Ascending aorta (tissue), 2 donors: ENCODE measurements around the gene FN3K. TPM values are rescaled to one million over a fixed set of nuclear protein-coding genes. Genes with fewer than 3 reads are reported as not detected.
A peak's percentile ranks its signal among the peaks of the same experiment; 100 is the strongest.

Experiments
- DNase-seq, 2 donors: peaks; one replicate each; pipeline ENCODE4 v3.0.0-alpha.2; 2019; ENCODE audit warnings: low spot score in 2 of 2
- H3K27ac ChIP-seq, 2 donors: fragments of 200-600 bp; sonication (generic); one replicate each; pipeline ENCODE4 v1.5.1; 2016 to 2017; ENCODE audit warnings: mild to moderate bottlenecking in 1 of 2
- H3K27me3 ChIP-seq: fragments of 200-600 bp; sonication (generic); one replicate; pipeline ENCODE4 v1.5.1; 2017
- H3K36me3 ChIP-seq, 2 donors: fragments of 200-600 bp; sonication (generic); one replicate each; pipeline ENCODE4 v1.5.1; 2016
- H3K4me1 ChIP-seq, 2 donors: fragments of 200-600 bp; sonication (generic); one replicate each; pipeline ENCODE4 v1.5.1; 2016 to 2017; ENCODE audit warnings: mild to moderate bottlenecking in 1 of 2
- H3K4me3 ChIP-seq, 2 donors: fragments of 200-600 bp; sonication (generic); one replicate each; pipeline ENCODE4 v1.5.1; 2016 to 2017; ENCODE audit warnings: mild to moderate bottlenecking in 1 of 2
- H3K9me3 ChIP-seq, 2 donors: fragments of 200-600 bp; sonication (generic); one replicate each; pipeline ENCODE4 v1.5.1; 2016
- intact Hi-C: fragments of 100-400 bp; cut with DNase I; formaldehyde crosslinking; loops from one replicate; pipeline ENCODE4 v1.15.1; 2023
- total RNA-seq: library from RNA; depleted of rRNA; stranded (reverse); fragments of >200 nt; gene quantifications from one replicate; pipeline ENCODE4 v1.1.0, GENCODE V29; 2016
- TF ChIP-seq, protein P1 (sequence below), 3 experiments: fragments of 200-600 bp in 2 of 3; fragments of 450-650 bp in 1 of 3; sonication (generic) in 2 of 3; IDR thresholded peaks; one replicate each; pipeline ENCODE4 v1.5.1; 2016 to 2019; ENCODE audit warnings: antibody characterized with exemption in 3 of 3, mild to moderate bottlenecking in 1 of 3, moderate library complexity in 1 of 3

Gene FN3K
- total RNA-seq, 1 donor from 2014 or later: 10.5 TPM

- no peaks in the 10 kb centered on the region for H3K9me3 ChIP-seq
- TF ChIP-seq, protein P1, sequence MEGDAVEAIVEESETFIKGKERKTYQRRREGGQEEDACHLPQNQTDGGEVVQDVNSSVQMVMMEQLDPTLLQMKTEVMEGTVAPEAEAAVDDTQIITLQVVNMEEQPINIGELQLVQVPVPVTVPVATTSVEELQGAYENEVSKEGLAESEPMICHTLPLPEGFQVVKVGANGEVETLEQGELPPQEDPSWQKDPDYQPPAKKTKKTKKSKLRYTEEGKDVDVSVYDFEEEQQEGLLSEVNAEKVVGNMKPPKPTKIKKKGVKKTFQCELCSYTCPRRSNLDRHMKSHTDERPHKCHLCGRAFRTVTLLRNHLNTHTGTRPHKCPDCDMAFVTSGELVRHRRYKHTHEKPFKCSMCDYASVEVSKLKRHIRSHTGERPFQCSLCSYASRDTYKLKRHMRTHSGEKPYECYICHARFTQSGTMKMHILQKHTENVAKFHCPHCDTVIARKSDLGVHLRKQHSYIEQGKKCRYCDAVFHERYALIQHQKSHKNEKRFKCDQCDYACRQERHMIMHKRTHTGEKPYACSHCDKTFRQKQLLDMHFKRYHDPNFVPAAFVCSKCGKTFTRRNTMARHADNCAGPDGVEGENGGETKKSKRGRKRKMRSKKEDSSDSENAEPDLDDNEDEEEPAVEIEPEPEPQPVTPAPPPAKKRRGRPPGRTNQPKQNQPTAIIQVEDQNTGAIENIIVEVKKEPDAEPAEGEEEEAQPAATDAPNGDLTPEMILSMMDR (IDR thresholded peaks at IDR 0.05): no peak
- no peaks in the 10 kb centered on the region for H3K27me3 ChIP-seq
- H3K27ac ChIP-seq: no peak overlapping the region
- peaks cover 5 to 8% of the 10 kb centered on the region in 2 donors for H3K4me1 ChIP-seq
- H3K36me3 ChIP-seq: peaks cover 5 to 6% of the 10 kb centered on the region in 2 donors
- no peak overlapping the region for H3K4me3 ChIP-seq
- intact Hi-C loops: loop anchor here (10.0 kb wide), 1 partner anchor 224 kb away; no protein-coding TSS in a partner anchor
- DNase-seq: no peak
Observed at GRCh38 chr17:82790391-82790790, 55.0 kb downstream of the FN3K start.

- intact Hi-C loops: loop anchor here (10.0 kb wide), 1 partner anchor 223 kb away; no protein-coding TSS in a partner anchor
- H3K27ac ChIP-seq: no peak overlapping the region
- H3K36me3 ChIP-seq: peaks cover 5 to 6% of the 10 kb centered on the region in 2 donors
- TF ChIP-seq, protein P1 (IDR thresholded peaks at IDR 0.05): no peak
- H3K4me1 ChIP-seq: peaks cover 5 to 8% of the 10 kb centered on the region in 2 donors
- H3K4me3 ChIP-seq: no peak overlapping the region
- no peaks in the 10 kb centered on the region for H3K9me3 ChIP-seq
- no peaks in the 10 kb centered on the region for H3K27me3 ChIP-seq
- no peak for DNase-seq
Observed at GRCh38 chr17:82791532-82791931, 56.1 kb downstream of the FN3K start.

DNA sequence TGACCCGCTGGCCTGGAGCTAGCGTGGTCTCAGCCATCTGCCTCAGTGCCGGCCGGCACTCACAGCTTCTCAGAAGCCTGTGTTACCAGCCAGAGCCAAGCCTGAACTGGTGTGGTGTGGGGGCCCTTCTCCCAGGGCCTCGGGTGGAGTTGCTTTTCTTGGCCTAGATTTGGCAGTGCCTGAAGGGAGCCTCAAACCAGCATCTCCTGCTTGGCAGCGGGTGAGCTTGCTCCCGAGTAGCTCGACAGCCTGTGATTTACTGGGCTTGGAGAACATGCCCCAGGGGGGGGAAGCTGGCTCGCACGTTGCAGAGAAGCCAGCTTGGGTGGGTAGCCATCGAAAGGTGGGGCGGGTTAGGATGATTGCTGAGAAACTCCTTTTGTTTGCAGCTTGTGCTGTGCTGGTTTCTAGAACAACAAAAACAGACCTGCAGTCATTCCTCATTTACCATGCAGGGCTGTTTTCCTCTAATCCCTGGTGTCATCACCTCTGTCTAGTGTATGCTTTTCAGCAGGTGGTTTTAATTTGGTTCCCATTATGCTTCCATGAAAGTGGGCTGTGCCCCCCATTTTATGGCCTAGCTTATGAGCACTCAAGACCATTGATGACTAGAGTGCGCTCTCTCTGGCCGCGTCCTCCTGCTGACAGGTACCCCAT is 58.7 kb downstream of the FN3K start:
- H3K27me3 ChIP-seq: no peaks in the 10 kb centered on the region
- intact Hi-C loops: loop anchor here (10.0 kb wide), 1 partner anchor 221 kb away; no protein-coding TSS in a partner anchor
- peaks cover 5 to 8% of the 10 kb centered on the region in 2 donors for H3K4me1 ChIP-seq
- peaks cover 11 to 15% of the 10 kb centered on the region in 2 donors for H3K36me3 ChIP-seq
- H3K4me3 ChIP-seq: no peak overlapping the region
- H3K9me3 ChIP-seq: no peaks in the 10 kb centered on the region
- no peak for DNase-seq
- TF ChIP-seq, protein P1 (IDR thresholded peaks at IDR 0.05): no peak
- peak overlapping the region in 1 of 2 donors; percentile 18 for H3K27ac ChIP-seq

- intact Hi-C loops: loop anchor here (10.0 kb wide), 1 partner anchor 220 kb away; no protein-coding TSS in a partner anchor
- H3K27ac ChIP-seq: no peak overlapping the region
Observed at GRCh38 chr17:82794781-82795482, 59.5 kb downstream of the FN3K start.

GRCh38 chr17:82795615-82796014 is 60.2 kb downstream of the FN3K start:
- Histone ChIP-seq H3K36me3 (peaks cover 11 to 22% of the 10 kb centered on the region in 2 donors), H3K27ac (no peak overlapping the region), H3K9me3 (no peaks in the 10 kb centered on the region), H3K4me3 (no peak overlapping the region), H3K4me1 (peaks cover 5 to 8% of the 10 kb centered on the region in 2 donors), H3K27me3 (no peaks in the 10 kb centered on the region)
- TF ChIP-seq, protein P1 (IDR thresholded peaks at IDR 0.05): no peak
- intact Hi-C loops: loop anchor here (10.0 kb wide), 1 partner anchor 219 kb away; no protein-coding TSS in a partner anchor
- DNase-seq: no peak

More at GRCh38 chr17:82794781-82795482, 59.5 kb downstream of the FN3K start:
- H3K9me3 ChIP-seq: no peaks in the 10 kb centered on the region
- TF ChIP-seq, protein P1 (IDR thresholded peaks at IDR 0.05): no peak
- H3K36me3 ChIP-seq: peaks cover 11 to 18% of the 10 kb centered on the region in 2 donors
- H3K27me3 ChIP-seq: no peaks in the 10 kb centered on the region
- no peak for DNase-seq
- H3K4me1 ChIP-seq: peaks cover 5 to 8% of the 10 kb centered on the region in 2 donors
- H3K4me3 ChIP-seq: no peak overlapping the region
